ENCODE data around the gene ANO10. TPM values are rescaled to one million over a fixed set of nuclear protein-coding genes. Genes with fewer than 3 reads are reported as not detected.

The ANO10 gene
- total and polyA plus RNA-seq, 2 of the 8 experiments (the other 6 are each of a cell fraction or from before 2014, with no cell fraction given), result 38.0 to 53.2 TPM

DNA sequence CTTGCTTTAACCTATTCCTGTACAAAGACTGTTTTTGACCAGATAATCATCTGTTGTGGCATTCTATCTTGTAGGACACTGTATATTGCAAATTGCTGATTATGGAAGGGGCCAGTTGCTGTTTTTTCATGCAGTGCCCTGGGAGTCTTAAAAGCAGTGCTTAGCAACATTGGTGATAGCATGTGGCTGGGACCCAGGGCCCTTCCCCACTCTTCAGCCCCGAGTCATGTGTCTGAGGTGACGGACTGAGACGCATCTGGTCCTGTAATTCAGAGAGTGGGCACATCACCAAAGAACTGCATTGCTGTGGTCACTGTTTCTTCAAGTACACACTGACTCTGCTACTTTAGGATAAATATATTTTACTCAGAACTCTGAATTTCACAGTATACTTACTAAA, 272.1 kb downstream of the ANO10 start:
- 87% methylated on average over 3 of the region's 3 CpGs; no CpG with 5 or more reads in 1 of the 2 experiments for WGBS, 2 experiments (ENCODE audit: extremely low coverage in 1 of 2, insufficient coverage in 1 of 2, insufficient read length in 1 of 2, insufficient replicate concordance in 2 of 2, low coverage in 1 of 2, low lambda C conversion rate in 2 of 2, missing lambda C conversion rate in 1 of 2)
- no peak overlapping the region for H3K23ac ChIP-seq (ENCODE audit: insufficient read length)
- TF ChIP-seq TEAD4 (IDR thresholded peaks at IDR 0.05; ENCODE audit: low read depth, low read length), result no peak
- TF ChIP-seq JUN (IDR thresholded peaks at IDR 0.05; ENCODE audit: low read depth, low read length), result no peak
- TF ChIP-seq HDAC6 (IDR thresholded peaks at IDR 0.05; ENCODE audit: low read depth, low read length), result no peak
- TF ChIP-seq HDAC2 (IDR thresholded peaks at IDR 0.05; ENCODE audit: borderline replicate concordance in 1 of 2, low read depth in 2 of 2, low read length in 2 of 2), result no peak
- no peak for TF ChIP-seq SP4 (IDR thresholded peaks at IDR 0.05; ENCODE audit: low read length)

More for the DNA sequence above, 272.1 kb downstream of the ANO10 start:
- no peak overlapping the region for H2AFZ ChIP-seq (ENCODE audit: low read length)
- H3K4me1 ChIP-seq (replicated peaks in 1 of 4; ENCODE audit: control insufficient read depth in 3 of 4, insufficient read depth in 4 of 4, low read length in 3 of 4), result no peaks in the 10 kb centered on the region; a peak in 1 of 7 replicates
- no peak overlapping the region for H3K14ac ChIP-seq (ENCODE audit: insufficient read length)
- H3K56ac ChIP-seq (replicated peaks; ENCODE audit: insufficient read length, low read depth, low read length), result no peak overlapping the region
- H4K20me1 ChIP-seq (replicated peaks in 1 of 2; ENCODE audit: control insufficient read depth in 1 of 2, insufficient read depth in 2 of 2, low read length in 2 of 2), result no peaks in the 10 kb centered on the region
- no peaks in the 10 kb centered on the region for H3K23me2 ChIP-seq (ENCODE audit: low read depth, low read length)
- H2AK5ac ChIP-seq (ENCODE audit: low read depth, low read length), result no peak overlapping the region
- H3K9me3 ChIP-seq (ENCODE audit: insufficient read depth in 2 of 2, low read depth in 1 of 2, low read length in 1 of 2), result no peaks in the 10 kb centered on the region; a peak in 1 of 4 replicates
- H2BK12ac ChIP-seq (ENCODE audit: low read depth, low read length), result no peak overlapping the region
- no peak overlapping the region for H4K5ac ChIP-seq (ENCODE audit: insufficient read length, low read depth, low read length)
- H2BK15ac ChIP-seq (ENCODE audit: low read length), result no peak overlapping the region
- FAIRE-seq, result no peak
- ChIA-PET POLR2A (ENCODE audit: partially characterized antibody) (no interaction called here), CTCF (ENCODE audit: partially characterized antibody) (interaction anchor here (0.6 kb wide), 1 partner anchor 54 kb away, joined by 3 read pairs; no protein-coding TSS in a partner anchor)
- H3K9ac ChIP-seq (replicated peaks in 1 of 4; ENCODE audit: extremely low read depth in 1 of 4, low read depth in 3 of 4, low read length in 3 of 4), result no peak overlapping the region
- H3K18ac ChIP-seq (ENCODE audit: extremely low read depth, low read length), result no peak overlapping the region
- no peak overlapping the region for H4K91ac ChIP-seq (replicated peaks; ENCODE audit: insufficient read length, low read length)
- no peak overlapping the region for H3K4ac ChIP-seq (replicated peaks; ENCODE audit: insufficient read length, low read depth, low read length)
- H2BK120ac ChIP-seq (replicated peaks; ENCODE audit: low read depth, low read length), result no peak overlapping the region
- peaks cover 0 to 6% (median 4%) of the 10 kb centered on the region in 4 experiments; a peak in 2 of 7 replicates for H3K27me3 ChIP-seq (replicated peaks in 1 of 4; ENCODE audit: control insufficient read depth in 3 of 4, extremely low read depth in 1 of 4, insufficient read depth in 3 of 4, low read length in 3 of 4)
- no peak overlapping the region for H3K4me2 ChIP-seq (ENCODE audit: insufficient read depth in 1 of 2, low read depth in 2 of 2, low read length in 2 of 2)
- no peak for DNase-seq (ENCODE audit: low read depth in 1 of 2, low spot score in 2 of 2)
- H2BK20ac ChIP-seq (ENCODE audit: low read length), result no peak overlapping the region
- no peak overlapping the region for H4K8ac ChIP-seq (ENCODE audit: extremely low read depth, insufficient read depth, low read length)
- H3K79me1 ChIP-seq (ENCODE audit: low read depth, low read length), result no peaks in the 10 kb centered on the region
- H3K79me2 ChIP-seq (ENCODE audit: control insufficient read depth in 1 of 2, insufficient read depth in 2 of 2, low read length in 2 of 2), result no peaks in the 10 kb centered on the region
- peaks cover 2 to 14% (median 9%) of the 10 kb centered on the region in 4 experiments; a peak in 4 of 8 replicates for H3K36me3 ChIP-seq (ENCODE audit: control insufficient read depth in 2 of 4, insufficient read depth in 4 of 4, low read length in 3 of 4)
- H2BK5ac ChIP-seq (ENCODE audit: low read depth, low read length), result no peak overlapping the region
- H3K4me3 ChIP-seq (ENCODE audit: extremely low read depth in 1 of 4, insufficient read depth in 2 of 4, low read depth in 3 of 4, low read length in 4 of 4), result no peak overlapping the region
- H3K27ac ChIP-seq (ENCODE audit: low read depth, low read length), result no peak overlapping the region

All from H1 (cell line).